Kidney glomerular epithelial cell (primary cell): ENCODE results near the gene ILKAP.
"Not testable (repeated sequence)": the region's sequence is repeated elsewhere in the genome, so short reads cannot be mapped to it uniquely, and the experiment has no call there.

ENCODE experiments used
- DNase-seq: peaks from one replicate; lab custom pipeline; 2025; lab: John Stamatoyannopoulos, UW

Gene ILKAP

GRCh38 chr2:238187618-238188548 lies 15.6 kb downstream of the ILKAP start:
- peak; percentile 9 for DNase-seq

- no peak for DNase-seq
Measured at GRCh38 chr2:238183821-238184220, 19.7 kb downstream of the ILKAP start.

GRCh38 chr2:238182362-238182761 lies 21.1 kb downstream of the ILKAP start:
- DNase-seq = no peak

GRCh38 chr2:238180554-238180953 lies 22.9 kb downstream of the ILKAP start:
- DNase-seq = no peak

- DNase-seq = no peak
Measured at GRCh38 chr2:238176613-238177012, 26.9 kb downstream of the ILKAP start.

GRCh38 chr2:238174701-238175100 lies 28.8 kb downstream of the ILKAP start:
- no peak for DNase-seq

- DNase-seq = no peak
Measured at GRCh38 chr2:238174291-238174690, 29.2 kb downstream of the ILKAP start.

GRCh38 chr2:238173692-238174091 lies 29.8 kb downstream of the ILKAP start:
- DNase-seq = no peak

- DNase-seq = no peak
Measured at GRCh38 chr2:238172439-238172838, 31.1 kb downstream of the ILKAP start.

GRCh38 chr2:238171575-238172187 lies 31.8 kb downstream of the ILKAP start:
- no peak for DNase-seq

- not testable (repeated sequence) for DNase-seq
Measured at GRCh38 chr2:238171072-238171431, 32.4 kb downstream of the ILKAP start.

GRCh38 chr2:238170386-238171071 lies 33.0 kb downstream of the ILKAP start:
- DNase-seq = no peak

- peak; percentile 96 for DNase-seq
Measured at GRCh38 chr2:238169708-238170251, 33.7 kb downstream of the ILKAP start.

- DNase-seq = peak; percentile 93
Measured at GRCh38 chr2:238169048-238169707, 34.3 kb downstream of the ILKAP start.

- DNase-seq = no peak
Measured at GRCh38 chr2:238168196-238169047, 35.1 kb downstream of the ILKAP start.

- DNase-seq = no peak
Measured at GRCh38 chr2:238167761-238168160, 35.7 kb downstream of the ILKAP start.

- no peak for DNase-seq
Measured at GRCh38 chr2:238167344-238167715, 36.2 kb downstream of the ILKAP start.

- peak; percentile 16 for DNase-seq
Measured at GRCh38 chr2:238166391-238167343, 36.8 kb downstream of the ILKAP start.

- no peak for DNase-seq
Measured at GRCh38 chr2:238165288-238165921, 38.1 kb downstream of the ILKAP start.
